Activated CD8-positive, alpha-beta memory T cell treated with anti-CD3 and anti-CD28 coated beads, Interleukin-2, amount 50 U/mL, for 1 hour (primary cell): ENCODE results near the gene PCSK6.
"Not testable (repeated sequence)": the region's sequence is repeated elsewhere in the genome, so short reads cannot be mapped to it uniquely, and the experiment has no call there.

Experiments used
- DNase-seq: peaks from one replicate; pipeline ENCODE4 v3.0.0-alpha.2; 2020; ENCODE audit errors: extremely low read depth

PCSK6 gene

GRCh38 chr15:101463270-101463669 is 26.2 kb downstream of the PCSK6 start:
- DNase-seq: no peak

GRCh38 chr15:101461097-101461496 is 28.4 kb downstream of the PCSK6 start:
- DNase-seq: no peak

- no peak for DNase-seq
Observed at GRCh38 chr15:101459579-101460300, 29.8 kb downstream of the PCSK6 start.

GRCh38 chr15:101458908-101459578 is 30.5 kb downstream of the PCSK6 start:
- DNase-seq: no peak

- no peak for DNase-seq
Observed at GRCh38 chr15:101458158-101458900, 31.2 kb downstream of the PCSK6 start.

- no peak for DNase-seq
Observed at GRCh38 chr15:101457696-101458095, 31.8 kb downstream of the PCSK6 start.

GRCh38 chr15:101456057-101456739 is 33.3 kb downstream of the PCSK6 start:
- DNase-seq: no peak

- DNase-seq: no peak
Observed at GRCh38 chr15:101455291-101456025, 34.0 kb downstream of the PCSK6 start.

GRCh38 chr15:101454781-101455180 is 34.7 kb downstream of the PCSK6 start:
- not testable (repeated sequence) for DNase-seq

GRCh38 chr15:101454365-101454764 is 35.1 kb downstream of the PCSK6 start:
- DNase-seq: no peak

GRCh38 chr15:101453123-101454120 is 36.1 kb downstream of the PCSK6 start:
- no peak for DNase-seq

GRCh38 chr15:101452572-101452971 is 36.9 kb downstream of the PCSK6 start:
- no peak for DNase-seq

- no peak for DNase-seq
Observed at GRCh38 chr15:101451846-101452245, 37.7 kb downstream of the PCSK6 start.

- DNase-seq: no peak
Observed at GRCh38 chr15:101451266-101451799, 38.2 kb downstream of the PCSK6 start.

GRCh38 chr15:101450403-101451265 is 38.9 kb downstream of the PCSK6 start:
- no peak for DNase-seq

- no peak for DNase-seq
Observed at GRCh38 chr15:101449471-101450402, 39.8 kb downstream of the PCSK6 start.

- no peak for DNase-seq
Observed at GRCh38 chr15:101448336-101448735, 41.2 kb downstream of the PCSK6 start.

- no peak for DNase-seq
Observed at GRCh38 chr15:101447561-101448071, 41.9 kb downstream of the PCSK6 start.
